GM19467 (cell line): ENCODE measurements around the gene DHX8.
"Not testable (repeated sequence)": the region's sequence is repeated elsewhere in the genome, so short reads cannot be mapped to it uniquely, and the experiment has no call there.

Experiments
- ATAC-seq: cut with Tn5 transposase; IDR thresholded peaks from one replicate; pipeline ENCODE4 v1.9.1; 2021; ENCODE audit warnings: mild to moderate bottlenecking, moderate library complexity; ENCODE audit not compliant: unreplicated experiment

DHX8 gene

DNA sequence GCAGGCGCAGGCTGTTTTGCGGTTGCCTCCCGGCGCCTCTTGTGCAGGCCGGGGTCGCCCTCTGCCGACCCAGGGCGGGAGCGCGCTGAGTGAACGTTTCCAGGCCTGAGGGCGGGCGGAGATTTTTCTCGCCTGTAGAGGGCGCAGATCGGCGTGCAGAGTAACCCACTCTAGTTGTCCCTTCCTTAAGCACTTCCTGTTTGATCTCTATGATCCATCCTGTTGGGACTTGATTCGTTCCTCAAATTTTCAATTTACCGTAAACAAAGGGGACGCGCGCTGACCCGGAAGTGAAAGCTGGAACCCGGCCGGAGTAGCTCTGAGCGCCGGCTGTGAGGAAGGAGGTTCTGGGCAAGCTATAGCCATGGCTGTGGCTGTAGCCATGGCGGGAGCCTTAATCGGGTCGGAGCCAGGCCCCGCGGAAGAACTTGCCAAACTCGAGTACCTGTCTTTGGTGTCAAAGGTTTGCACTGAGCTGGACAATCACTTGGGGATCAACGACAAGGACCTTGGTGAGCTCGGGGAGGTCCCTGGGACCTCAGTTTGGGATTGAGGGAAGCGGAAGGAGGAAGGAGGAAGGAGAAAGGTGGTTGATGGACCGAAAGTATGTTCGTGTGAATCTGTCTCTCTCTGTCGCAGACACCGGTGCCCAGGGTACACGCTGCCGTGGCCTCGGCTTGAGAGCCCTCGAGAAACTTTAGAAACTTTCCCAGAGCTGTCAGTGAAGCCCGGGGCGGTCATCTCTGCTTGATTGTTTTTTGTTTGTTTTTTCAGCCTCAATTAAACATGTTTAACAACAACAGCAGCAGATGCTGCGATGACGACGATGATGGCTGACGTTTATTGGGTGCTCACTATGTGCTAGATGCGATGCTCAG, at the start of gene DHX8:
Gene DHX8, plus strand, starts transcription at position 302 of the 878 bp plus-strand sequence. Its CDS starts 63 bp downstream, at position 365.
- peak; percentile 91 for ATAC-seq

DNA sequence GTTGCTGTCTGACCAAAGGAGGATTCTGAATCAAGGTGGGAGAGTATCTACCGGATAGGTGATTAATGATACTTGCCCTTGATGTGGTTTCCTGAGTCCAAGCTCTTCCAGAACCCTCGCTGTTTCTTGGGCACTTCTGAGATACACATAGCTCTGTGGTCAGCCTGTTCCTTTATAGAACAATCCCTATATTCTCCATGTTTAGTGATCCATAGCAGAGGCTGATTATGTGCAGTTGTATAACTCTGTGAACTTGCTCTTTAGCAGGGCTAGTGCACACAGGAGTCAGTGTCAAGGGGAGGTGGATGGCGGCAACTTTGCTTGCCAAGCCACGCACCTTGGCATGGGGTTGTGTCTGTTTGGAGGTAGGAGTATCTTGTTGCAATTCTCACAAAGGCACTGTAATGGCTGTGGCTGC, 48.9 kb upstream of the DHX8 start:
- no peak for ATAC-seq

DNA sequence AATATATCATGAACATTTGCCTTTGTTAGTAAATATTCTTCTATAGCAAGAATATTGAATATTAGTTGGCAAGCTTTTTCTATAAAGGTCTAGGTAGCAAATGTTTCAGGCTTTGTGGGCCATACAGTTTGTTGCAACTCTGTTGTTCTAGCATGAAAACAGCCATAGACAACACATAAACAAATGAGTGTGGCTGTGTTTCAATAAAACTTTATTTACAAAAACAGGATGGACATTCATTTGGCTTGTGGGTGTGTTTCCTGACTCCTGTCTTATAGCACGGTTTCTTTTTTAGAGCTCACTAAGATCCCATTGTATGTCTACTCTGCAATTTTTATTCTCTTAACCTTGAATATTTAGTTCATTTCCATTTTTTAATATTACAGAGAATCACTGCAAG, 46.0 kb upstream of the DHX8 start:
- ATAC-seq, result no peak

DNA sequence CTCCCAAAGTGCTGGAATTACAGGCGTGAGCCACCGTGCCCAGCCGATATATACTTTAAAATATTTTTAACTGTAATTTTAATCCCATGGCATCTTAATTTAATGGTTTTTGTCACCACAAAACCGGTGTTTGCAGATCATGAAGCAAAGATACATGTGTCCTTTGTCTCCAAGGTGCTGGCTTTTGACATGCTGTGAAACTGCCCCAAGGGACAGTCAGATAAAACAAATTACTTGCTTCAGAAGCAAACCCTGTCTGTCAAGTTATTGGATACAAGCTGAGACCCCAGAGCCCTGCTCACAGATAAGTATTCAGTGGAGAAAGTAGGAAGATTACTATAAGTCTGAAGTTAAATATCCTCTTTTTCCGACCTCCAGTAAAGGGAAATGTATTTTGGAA, 45.1 kb upstream of the DHX8 start:
- ATAC-seq, result no peak

DNA sequence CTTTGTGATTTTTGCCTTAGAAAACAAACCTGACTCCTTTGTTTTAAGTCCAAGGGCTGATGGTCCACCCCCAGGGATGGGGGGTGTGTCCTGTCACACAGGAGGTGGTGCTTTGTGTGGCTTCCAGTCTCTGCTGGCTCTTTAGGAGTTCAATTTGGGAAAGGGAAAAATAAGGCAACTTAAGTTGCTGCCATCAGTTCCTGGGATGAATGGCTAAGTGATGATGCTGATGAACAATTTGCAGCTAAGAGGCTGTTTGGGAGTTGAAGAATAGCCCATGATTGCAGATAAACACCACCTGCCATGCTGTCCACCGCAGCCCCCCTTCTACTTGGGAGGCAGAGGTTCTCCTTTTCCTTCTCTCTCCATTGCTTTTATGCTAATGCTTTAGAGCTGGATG, 44.7 kb upstream of the DHX8 start:
- ATAC-seq, result no peak

DNA sequence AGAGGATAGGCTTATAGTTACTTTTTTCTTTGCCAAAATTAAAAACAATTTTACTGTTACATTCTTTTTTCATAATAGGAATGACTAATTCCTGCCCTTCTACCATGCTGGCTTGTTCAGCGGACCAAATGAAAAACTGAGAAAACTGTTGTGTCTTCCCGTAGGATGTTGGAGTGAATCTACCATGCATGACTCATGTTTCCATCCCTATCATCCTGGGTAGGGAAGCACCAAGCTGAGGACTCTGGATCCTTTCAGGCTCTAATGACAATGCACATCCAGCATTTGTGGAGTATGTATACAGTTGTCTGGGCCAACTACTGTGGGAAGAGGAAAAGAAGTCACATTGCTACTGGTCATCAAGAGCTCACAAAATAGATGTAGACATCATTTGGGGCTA, 41.1 kb upstream of the DHX8 start:
- ATAC-seq, result no peak

DNA sequence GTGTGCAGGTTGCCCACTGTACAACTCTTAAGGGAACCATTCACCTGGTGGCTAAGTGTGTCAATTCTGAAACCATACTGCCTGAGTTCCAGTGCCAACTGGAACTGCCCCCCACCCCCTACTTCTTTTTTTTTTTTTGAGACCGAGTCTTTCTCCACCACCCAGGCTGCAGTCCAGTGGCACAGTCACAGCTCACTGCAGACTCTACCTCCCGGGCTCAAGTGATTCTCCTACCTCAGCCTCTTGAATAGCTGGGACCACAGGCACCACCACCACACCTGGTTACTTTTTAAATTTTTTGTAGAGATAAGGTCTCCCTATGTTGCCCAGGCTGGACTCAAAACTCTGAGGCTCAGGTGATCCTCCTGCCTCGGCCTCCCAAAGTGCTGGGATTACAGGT, 40.4 kb upstream of the DHX8 start:
- no peak for ATAC-seq

DNA sequence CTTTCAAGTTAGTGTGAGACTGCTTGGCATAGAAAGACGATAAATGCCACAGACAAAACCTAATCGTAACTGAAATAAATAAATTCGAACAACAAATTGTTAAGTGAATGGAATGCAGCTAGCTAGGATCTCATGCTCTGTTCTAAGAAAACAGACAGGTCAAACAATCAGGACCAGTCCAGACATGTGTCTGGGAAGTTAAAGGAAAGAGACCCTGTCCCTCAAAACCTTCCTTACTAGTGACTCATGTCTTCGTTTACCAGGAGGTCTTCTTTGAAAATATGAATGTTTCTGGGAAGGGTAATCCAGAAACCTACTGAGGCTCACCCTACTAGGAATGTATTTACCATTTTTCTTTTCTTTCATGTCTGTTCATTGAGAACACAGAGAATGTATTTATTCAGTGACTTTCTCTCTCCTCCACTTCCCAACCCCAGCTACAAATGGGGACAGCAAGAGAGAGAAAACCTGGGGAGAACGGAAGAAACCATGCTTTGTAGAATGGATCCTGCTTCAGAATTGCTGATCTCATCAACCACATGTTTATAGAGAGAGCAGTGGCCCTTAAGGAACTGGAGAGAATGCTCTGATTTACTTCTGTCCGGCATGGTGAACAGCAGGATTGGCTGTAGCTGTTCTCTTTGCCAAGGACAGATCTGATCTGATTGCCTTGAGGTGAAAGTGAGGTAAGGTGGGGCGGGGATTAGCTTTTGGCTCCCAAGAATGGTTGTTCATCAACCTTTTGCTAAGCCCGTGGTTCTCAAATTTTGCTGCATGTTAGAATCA, 39.4 kb upstream of the DHX8 start:
- ATAC-seq, result no peak

DNA sequence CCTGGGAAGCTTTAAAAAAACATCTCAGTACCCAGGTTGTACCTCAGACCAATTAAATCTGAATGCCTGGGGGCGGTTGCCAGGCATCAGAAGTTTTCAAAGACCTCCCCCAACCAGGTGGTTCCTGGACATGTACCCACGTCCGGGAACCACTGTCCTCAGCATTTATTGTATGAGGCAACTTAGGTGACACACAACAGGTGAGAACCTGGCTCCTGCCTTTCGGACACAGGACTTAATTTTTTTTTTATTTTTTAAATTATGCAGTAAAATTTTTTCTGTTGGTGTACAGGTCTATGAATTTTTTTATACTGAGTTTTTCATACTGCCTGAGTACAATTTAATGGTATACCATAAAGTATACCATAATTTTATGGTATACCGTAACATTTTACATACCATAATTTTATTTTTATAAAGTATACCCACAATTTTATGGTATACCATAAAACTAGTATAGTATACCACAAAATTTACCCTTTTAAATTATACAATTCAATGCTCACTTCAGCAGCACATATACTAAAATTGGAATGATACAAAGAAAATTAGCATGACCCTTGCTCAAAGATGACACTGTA, 38.7 kb upstream of the DHX8 start:
- ATAC-seq, result no peak

DNA sequence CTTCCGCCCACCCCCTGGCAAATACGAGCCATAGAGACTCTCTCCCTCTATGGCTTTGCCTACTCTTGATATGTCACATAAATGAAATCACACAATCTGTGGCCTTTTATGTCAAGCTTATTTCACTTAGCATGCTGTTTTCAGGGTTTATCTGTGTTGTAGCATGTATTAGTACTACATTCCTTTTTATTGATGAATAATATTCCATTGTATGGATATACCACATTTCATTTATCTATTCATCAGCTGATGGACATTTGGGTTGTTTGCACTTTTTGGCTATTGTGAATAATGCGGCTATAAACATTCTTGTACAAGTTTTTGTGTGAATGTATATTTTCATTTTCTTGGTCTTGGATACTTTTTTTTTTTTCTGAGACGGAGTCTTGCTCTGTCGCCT, 37.0 kb upstream of the DHX8 start:
- ATAC-seq, result no peak

DNA sequence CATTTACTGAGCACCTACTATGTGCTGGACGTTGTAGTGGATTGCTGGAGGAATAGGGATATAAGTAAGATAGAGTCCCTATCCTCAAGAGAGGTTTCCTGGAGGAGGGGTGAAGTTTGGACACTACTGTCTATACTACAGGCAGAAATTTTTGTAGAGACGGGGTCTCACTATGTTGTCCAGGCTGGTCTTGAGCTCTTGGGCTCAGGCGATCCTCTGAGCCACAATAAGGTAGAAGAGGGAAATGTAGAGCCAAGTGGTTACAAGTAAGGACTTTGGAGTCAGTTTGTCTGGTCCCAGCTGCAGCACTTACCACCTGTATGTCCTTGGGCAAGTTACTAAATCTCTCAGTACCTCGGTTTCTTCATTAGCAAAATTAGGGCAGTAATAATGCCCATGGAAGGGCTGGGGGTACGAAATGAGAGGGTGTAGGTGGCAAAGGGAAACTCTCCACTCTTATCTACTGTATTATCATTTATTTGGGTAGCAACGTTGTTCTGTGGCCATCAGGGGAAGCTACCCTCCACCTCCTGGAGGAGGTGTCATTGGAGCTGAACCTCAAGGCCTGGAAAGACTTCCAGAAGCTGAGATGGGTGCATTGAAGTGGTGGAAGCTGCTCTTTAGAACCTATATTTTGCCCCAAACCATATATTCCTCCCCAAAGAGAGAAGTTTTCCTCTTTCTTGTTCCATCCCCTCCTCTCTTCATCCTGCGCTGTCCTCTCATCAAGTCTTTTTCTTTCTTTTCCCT, 34.9 kb upstream of the DHX8 start:
- ATAC-seq, result no peak

DNA sequence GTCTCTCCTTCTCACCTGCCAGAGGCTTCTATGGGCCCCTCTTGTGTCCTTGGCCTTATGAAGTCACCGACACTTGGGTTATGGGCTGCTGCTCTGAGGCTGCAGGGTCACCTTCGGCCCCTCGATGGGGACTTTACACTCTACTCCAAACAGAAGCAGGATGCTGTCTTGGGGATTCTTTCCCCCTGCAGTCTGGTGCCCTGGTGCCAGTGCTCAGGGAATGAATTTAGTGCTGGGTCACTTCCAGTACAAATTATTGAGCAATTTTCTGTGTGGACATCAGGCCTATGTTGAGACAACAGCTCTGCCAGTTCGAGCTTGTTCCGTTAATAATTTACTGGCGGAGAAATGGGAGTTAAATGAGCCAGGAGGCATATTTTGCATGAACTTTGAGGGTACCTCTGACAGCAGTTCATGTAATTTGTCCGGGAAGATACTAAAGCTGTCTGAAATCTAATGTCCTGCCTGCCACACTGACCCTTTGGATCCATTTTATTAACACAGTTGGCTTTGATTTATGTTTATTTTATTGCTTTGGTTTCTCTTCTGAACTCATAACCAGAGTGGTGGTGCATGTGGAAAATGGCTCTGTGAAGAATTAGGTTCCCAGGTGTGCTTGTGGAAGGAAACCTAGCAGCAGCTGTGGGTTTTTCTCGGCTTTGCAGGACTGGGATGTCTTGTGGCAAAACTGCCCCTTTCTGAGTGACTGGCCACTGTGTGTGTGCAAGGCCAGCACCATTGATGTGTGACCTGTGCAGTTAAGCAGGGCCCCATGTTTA, 34.1 kb upstream of the DHX8 start:
- no peak for ATAC-seq

DNA sequence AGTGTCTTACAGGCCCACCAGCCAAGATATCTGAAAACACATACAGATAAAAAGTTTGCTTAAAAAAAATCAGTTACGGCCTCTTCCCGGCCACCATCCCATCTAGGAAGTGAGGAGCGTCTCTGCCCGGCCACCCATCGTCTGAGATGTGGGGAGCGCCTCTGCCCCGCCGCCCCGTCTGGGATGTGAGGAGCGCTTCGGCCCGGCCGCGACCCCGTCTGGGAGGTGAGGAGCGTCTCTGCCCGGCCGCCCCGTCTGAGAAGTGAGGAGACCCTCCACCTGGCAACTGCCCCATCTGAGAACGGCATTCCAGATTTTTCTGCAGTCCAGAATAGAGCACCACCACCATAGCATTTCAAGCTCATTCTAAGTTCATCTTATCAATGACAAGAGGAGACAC, 33.0 kb upstream of the DHX8 start:
- ATAC-seq, result not testable (repeated sequence)

DNA sequence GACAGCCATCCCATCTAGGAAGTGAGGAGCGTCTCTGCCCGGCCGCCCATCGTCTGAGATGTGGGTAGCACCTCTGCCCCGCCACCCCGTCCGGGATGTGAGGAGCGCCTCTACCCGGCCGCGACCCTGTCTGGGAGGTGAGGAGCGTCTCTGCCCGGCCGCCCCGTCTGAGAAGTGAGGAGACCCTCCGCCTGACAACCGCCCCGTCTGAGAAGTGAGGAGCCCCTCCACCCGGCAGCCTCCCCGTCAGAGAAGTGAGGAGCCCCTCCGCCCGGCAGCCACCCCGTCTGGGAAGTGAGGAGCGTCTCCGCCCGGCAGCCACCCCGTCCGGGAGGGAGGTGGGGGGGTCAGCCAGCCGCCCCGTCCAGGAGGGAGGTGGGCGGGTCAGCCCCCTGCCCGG, 32.0 kb upstream of the DHX8 start:
- not testable (repeated sequence) for ATAC-seq

DNA sequence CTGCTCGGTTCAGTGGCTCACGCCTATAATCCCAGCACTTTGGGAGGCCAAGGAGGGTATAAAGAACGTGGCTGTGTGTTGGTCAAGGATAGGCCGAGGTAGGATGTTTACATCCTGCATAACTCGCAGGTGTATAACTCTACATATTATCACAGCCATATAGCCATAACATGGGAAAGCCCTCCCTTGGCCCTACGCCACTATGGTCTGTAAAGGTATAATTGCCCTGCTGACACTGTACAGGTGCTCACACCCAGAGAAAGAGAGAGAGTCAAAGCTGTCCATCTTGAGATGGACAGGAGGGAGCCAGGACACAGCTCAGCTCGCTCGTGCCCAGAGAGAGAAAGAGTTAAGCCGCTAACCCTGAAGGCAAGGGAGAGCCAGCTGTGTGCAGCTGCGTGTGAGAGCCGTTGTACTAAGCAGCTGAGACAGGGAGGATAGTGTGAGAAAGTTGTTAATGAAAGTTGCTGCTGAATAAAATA, 30.4 kb upstream of the DHX8 start:
- no peak for ATAC-seq

DNA sequence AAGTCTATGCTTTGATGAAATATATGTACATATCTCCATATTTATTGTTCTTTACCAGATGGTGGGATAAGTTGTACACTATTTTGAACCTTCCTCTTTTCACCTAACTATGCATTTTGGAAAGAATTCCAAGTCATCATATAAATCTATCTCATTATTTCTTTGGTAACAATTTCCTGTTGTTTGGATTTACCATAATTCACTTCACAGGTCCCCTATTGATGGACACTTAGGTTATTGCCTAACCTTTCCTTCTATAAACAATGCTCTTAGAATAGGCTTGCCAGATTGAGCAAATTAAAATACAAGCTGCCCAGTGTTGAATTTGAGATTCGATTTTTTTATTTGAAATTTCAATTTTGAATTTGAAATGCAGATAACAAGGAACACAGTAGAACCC, 28.9 kb upstream of the DHX8 start:
- ATAC-seq, result no peak

DNA sequence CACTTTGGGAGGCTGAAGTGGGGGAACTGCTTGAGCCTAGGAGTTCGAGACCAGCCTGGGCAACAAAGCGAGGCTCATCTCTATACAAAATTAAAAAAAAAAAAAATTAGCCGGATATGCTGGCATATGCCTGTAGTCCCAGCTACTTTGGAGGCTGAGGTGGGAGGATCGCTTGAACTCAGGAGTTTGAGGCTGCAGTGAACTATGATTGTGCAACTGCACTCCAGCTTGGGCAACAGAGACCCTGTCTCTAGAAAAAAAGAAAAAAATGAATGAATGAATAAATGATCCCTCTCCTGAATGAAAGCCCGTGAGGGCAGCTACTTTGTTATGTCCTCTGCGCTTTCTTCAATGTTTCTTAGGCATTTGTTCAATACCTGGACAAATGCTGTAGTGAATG, 27.7 kb upstream of the DHX8 start:
- no peak for ATAC-seq

DNA sequence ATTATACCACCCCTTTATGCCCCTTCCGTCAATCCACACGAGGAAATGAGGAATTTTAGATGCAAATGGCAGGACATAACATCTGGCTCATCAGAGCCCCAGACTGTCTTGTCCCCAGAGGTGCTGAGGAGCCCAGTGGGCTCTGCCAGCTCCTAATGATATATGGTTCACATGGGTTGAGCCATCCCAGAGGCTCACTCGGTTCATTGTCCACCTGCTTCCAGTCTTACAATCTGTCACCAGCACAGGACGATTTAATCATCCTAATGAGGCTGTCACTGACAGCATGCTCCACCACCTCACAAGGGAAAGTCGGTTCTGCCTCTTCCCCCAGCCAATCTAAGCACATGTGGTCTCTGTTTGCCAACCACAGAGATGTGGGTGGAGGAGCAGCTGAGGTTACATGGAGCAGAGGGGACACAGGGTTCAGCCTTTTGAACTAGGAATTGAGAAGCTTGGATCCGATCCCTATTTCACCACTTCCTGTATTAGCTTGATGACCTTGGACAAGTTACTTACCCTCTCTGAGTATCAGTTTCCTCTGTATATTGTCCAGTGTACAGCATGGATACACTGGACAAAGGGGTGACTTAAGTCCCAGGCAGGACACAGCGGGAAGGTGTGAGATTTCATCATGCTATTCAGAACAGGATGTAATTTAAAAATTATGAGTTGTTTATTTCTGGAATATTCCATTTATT, 27.0 kb upstream of the DHX8 start:
- no peak for ATAC-seq

DNA sequence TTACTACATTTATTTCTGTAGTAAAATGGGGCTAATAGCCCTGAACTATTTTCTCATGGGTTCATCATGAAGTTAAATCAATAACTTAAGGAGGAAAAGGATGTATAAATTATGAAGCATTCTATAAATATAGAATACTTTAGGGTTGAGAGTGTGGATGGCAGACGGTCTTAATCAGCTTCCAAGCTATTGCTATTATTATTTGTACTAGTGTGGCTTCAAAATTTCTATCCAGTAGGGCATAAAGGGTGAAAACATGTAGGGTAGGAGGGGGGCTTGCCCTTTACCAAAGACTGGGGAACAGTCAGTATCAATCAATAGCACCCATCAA, 26.4 kb upstream of the DHX8 start:
- ATAC-seq, result no peak

DNA sequence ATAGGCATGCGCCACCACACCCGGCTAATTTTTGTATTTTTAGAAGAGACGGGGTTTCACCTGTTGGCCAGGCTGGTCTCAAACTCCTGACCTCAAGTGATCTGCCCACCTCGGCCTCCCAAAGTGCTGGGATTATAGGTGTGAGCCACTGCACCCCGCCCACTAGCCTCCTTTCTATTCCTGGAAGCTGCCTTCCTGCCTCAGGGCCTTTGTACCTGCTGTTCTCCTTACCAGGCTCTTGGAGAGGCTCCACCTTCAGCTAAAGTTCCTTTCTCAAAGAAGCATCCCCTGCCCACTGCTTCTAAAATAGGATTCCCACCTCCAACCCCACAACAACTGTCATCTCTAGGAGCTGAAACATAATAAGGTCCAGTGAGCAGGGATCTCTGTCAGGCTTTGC, 23.9 kb upstream of the DHX8 start:
- ATAC-seq, result not testable (repeated sequence)
